Vagina (tissue), 2 donors: ENCODE measurements around the gene ZNF616.

Experiments
- CTCF ChIP-seq, 3 experiments: fragments of 450-650 bp in 2 of 3; fragments of 200-600 bp in 1 of 3; sonication (generic) in 1 of 3; IDR thresholded peaks; one replicate each; pipeline ENCODE4 v1.5.1; 2017 to 2019; ENCODE audit warnings: antibody characterized with exemption in 3 of 3, mild to moderate bottlenecking in 2 of 3, moderate library complexity in 2 of 3
- POLR2A ChIP-seq, 2 donors: fragments of 450-650 bp; IDR thresholded peaks; one replicate each; pipeline ENCODE4 v1.6.1; 2017; ENCODE audit warnings: antibody characterized with exemption in 2 of 2, mild to moderate bottlenecking in 2 of 2, moderate library complexity in 2 of 2
- POLR2AphosphoS5 ChIP-seq, 2 donors: sonication (generic); formaldehyde crosslinking; IDR thresholded peaks; one replicate each; pipeline ENCODE4 v1.9.0; 2017; ENCODE audit warnings: antibody characterized with exemption in 2 of 2, mild to moderate bottlenecking in 2 of 2, low read depth in 1 of 2; ENCODE audit not compliant: insufficient read depth in 1 of 2

DNA sequence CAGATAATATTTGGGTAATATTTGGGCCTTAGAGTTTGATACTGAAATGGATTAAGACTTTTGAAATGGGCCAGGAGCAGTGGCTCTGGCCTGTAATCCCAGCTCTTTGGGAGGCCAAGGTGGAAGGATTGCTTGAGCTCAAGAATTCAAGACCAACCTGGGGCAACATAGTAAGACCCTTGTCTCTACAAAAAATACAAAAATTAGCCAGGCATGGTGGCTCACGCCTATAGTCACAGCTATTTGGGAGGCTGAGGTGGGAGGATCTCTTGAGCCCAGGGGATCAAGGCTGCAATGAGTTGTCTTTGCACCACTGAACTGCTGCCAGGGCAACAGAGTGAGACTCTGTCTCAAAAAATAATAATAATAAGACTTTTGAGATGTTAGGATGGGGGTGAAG is 32.6 kb upstream of the ZNF616 start:
- TF ChIP-seq POLR2A (IDR thresholded peaks at IDR 0.05) (no peak), CTCF (IDR thresholded peaks at IDR 0.05) (no peak), POLR2AphosphoS5 (IDR thresholded peaks at IDR 0.05; ENCODE audit: insufficient read depth in 1 of 2, low read depth in 1 of 2) (no peak)
